ENCODE data around the gene USF1. TPM values are rescaled to one million over a fixed set of nuclear protein-coding genes. Genes with fewer than 3 reads are reported as not detected.

The USF1 gene
- total RNA-seq, 2 experiments from 2014 or later = 60.9 to 83.1 TPM

DNA sequence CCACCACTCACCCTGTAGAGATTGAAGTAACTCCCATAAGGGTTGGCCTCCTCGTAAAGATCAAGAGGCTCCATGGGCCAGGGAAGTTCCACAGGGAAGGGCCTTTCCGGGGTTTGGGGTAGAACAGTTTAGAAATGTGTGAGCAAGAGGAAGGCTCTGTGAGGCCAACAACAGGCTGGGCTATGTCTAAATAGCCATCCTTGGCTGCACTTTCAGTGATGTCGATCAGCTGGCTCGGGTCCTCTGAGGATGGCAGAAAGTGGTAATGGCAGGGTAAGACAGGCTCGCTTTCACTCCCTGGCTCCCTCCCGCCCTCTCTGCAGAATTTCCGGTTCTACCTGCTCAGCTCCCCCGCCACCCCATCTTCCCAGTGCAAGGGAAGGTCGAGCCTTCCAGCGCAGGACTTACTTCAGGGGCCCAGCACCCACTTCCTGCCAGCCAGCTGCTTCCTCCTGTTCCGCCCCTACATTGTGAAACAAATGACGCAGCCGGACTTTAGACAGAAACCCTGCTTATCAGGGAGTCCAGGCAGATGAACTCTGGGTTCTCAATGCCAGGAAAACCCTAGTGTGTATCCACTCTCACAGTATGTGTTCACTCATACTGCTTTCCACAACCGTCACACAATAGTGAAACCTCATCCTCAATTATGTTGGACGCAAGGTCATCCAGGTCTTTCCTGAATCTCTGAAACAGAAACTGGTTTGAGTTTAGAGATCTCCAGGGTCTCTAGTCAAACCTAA lies 32.1 kb downstream of the USF1 start:
- peaks cover 12% of the 10 kb centered on the region; the same call in 1 of the 2 replicates for H3K79me2 ChIP-seq (ENCODE audit: insufficient read depth, low read depth, low read length)

GRCh38 chr1:161013131-161013487 lies 32.7 kb downstream of the USF1 start:
- peak overlapping the region; percentile 60 for H3K4me3 ChIP-seq (ENCODE audit: low read depth, low read length, poor library complexity, severe bottlenecking)
- no peaks in the 10 kb centered on the region for H4K20me1 ChIP-seq (ENCODE audit: insufficient read depth, low read length)
- no peaks in the 10 kb centered on the region for H3K9me3 ChIP-seq (ENCODE audit: low read length)
- peak overlapping the region; percentile 80 for H3K27ac ChIP-seq (ENCODE audit: low read depth, low read length, poor library complexity, severe bottlenecking)
- TSS peak; percentile 59 for BruUV-seq (replicated peaks)
- H3K9me2 ChIP-seq (ENCODE audit: insufficient read depth, low read length) = no peaks in the 10 kb centered on the region
- ChIA-PET CTCF (ENCODE audit: unreplicated experiment) (no interaction called here), POLR2A (interaction anchor here (0.7 to 1.0 kb wide), 4 partner anchors 9 to 1040 kb away, joined by 3 to 6 read pairs (median 3); no protein-coding TSS in a partner anchor)
- peaks cover 32% of the 10 kb centered on the region for H3K4me1 ChIP-seq (ENCODE audit: insufficient read depth, low read length, poor library complexity, severe bottlenecking)
- intact Hi-C loops (cut with micrococcal nuclease; ENCODE audit: unreplicated experiment) = loop anchor here (1.0 kb wide), 2 partner anchors 8 to 32 kb away; partner anchors contain the start of genes F11R and USF1
- DNase-seq (ENCODE audit: low spot score) = no peak
- H3K4me2 ChIP-seq (ENCODE audit: low read length) = peak overlapping the region; percentile 83
- H2AFZ ChIP-seq (ENCODE audit: low read length) = peak overlapping the region; percentile 77; the same call in 1 of the 2 replicates
- peaks cover 12% of the 10 kb centered on the region; the same call in 1 of the 2 replicates for H3K79me2 ChIP-seq (ENCODE audit: insufficient read depth, low read depth, low read length)
- TF ChIP-seq CTCF (conservative IDR thresholded peaks at IDR 0.05; ENCODE audit: low read length) (no peak), EZH2phosphoT487 (IDR thresholded peaks at IDR 0.05; ENCODE audit: borderline replicate concordance, low read depth, low read length) (no peak)
- H3K36me3 ChIP-seq (ENCODE audit: insufficient read depth, low read length) = no peaks in the 10 kb centered on the region

More for the DNA sequence above, 32.1 kb downstream of the USF1 start:
- Histone ChIP-seq H3K4me1 (ENCODE audit: insufficient read depth, low read length, poor library complexity, severe bottlenecking) (peaks cover 35% of the 10 kb centered on the region), H3K4me2 (ENCODE audit: low read length) (peak overlapping the region; percentile 83), H2AFZ (ENCODE audit: low read length) (peak overlapping the region; percentile 77), H3K4me3 (ENCODE audit: low read depth, low read length, poor library complexity, severe bottlenecking) (peak overlapping the region; percentile 60), H4K20me1 (ENCODE audit: insufficient read depth, low read length) (no peaks in the 10 kb centered on the region), H3K9me2 (ENCODE audit: insufficient read depth, low read length) (no peaks in the 10 kb centered on the region), H3K36me3 (ENCODE audit: insufficient read depth, low read length) (no peaks in the 10 kb centered on the region), H3K27ac (ENCODE audit: low read depth, low read length, poor library complexity, severe bottlenecking) (peak overlapping the region; percentile 80), H3K9me3 (ENCODE audit: low read length) (no peaks in the 10 kb centered on the region)
- ChIA-PET CTCF (ENCODE audit: unreplicated experiment) (no interaction called here), POLR2A (interaction anchor here (0.7 to 1.0 kb wide), 4 partner anchors 8 to 1039 kb away, joined by 3 to 6 read pairs (median 3); no protein-coding TSS in a partner anchor)
- intact Hi-C loops (cut with micrococcal nuclease; ENCODE audit: unreplicated experiment) = loop anchor here (1.0 kb wide), 2 partner anchors 8 to 32 kb away; partner anchors contain the start of genes F11R and USF1
- no peak for TF ChIP-seq CTCF (conservative IDR thresholded peaks at IDR 0.05; ENCODE audit: low read length)
- TF ChIP-seq EZH2phosphoT487 (IDR thresholded peaks at IDR 0.05; ENCODE audit: borderline replicate concordance, low read depth, low read length) = no peak
- BruUV-seq (replicated peaks) = no TSS peak
- peak; percentile 88 for DNase-seq (ENCODE audit: low spot score)

- H3K9me3 ChIP-seq (ENCODE audit: low read length) = no peaks in the 10 kb centered on the region
- POLR2A ChIA-PET = interaction anchor here (0.7 to 1.0 kb wide), 2 partner anchors 8 to 649 kb away, joined by 4 read pairs; partner anchors contain the start of gene F11R
- H3K4me1 ChIP-seq (ENCODE audit: insufficient read depth, low read length, poor library complexity, severe bottlenecking) = peaks cover 32% of the 10 kb centered on the region
- H3K36me3 ChIP-seq (ENCODE audit: insufficient read depth, low read length) = no peaks in the 10 kb centered on the region
- no peak for DNase-seq (ENCODE audit: low spot score)
- no peak for TF ChIP-seq CTCF (conservative IDR thresholded peaks at IDR 0.05; ENCODE audit: low read length)
- no peak for TF ChIP-seq EZH2phosphoT487 (IDR thresholded peaks at IDR 0.05; ENCODE audit: borderline replicate concordance, low read depth, low read length)
- peak overlapping the region; percentile 83 for H3K4me2 ChIP-seq (ENCODE audit: low read length)
- intact Hi-C loops (cut with micrococcal nuclease; ENCODE audit: unreplicated experiment) = no loop called here
- CTCF ChIA-PET (ENCODE audit: unreplicated experiment) = no interaction called here
- peaks cover 12% of the 10 kb centered on the region; the same call in 1 of the 2 replicates for H3K79me2 ChIP-seq (ENCODE audit: insufficient read depth, low read depth, low read length)
- peak overlapping the region; percentile 60; the same call in 1 of the 2 replicates for H2AFZ ChIP-seq (ENCODE audit: low read length)
- no peaks in the 10 kb centered on the region for H3K9me2 ChIP-seq (ENCODE audit: insufficient read depth, low read length)
- no TSS peak for BruUV-seq (replicated peaks)
- no peaks in the 10 kb centered on the region for H4K20me1 ChIP-seq (ENCODE audit: insufficient read depth, low read length)
- peak overlapping the region; percentile 60 for H3K4me3 ChIP-seq (ENCODE audit: low read depth, low read length, poor library complexity, severe bottlenecking)
- H3K27ac ChIP-seq (ENCODE audit: low read depth, low read length, poor library complexity, severe bottlenecking) = peak overlapping the region; percentile 10
Observed at GRCh38 chr1:161012420-161012819, 33.4 kb downstream of the USF1 start.
